Measurements from ENCODE around the gene CSPG4.
A peak's percentile ranks its signal among the peaks of the same experiment; 100 is the strongest.
"Not testable (repeated sequence)": the region's sequence is repeated elsewhere in the genome, so short reads cannot be mapped to it uniquely, and the experiment has no call there.

The CSPG4 gene

DNA sequence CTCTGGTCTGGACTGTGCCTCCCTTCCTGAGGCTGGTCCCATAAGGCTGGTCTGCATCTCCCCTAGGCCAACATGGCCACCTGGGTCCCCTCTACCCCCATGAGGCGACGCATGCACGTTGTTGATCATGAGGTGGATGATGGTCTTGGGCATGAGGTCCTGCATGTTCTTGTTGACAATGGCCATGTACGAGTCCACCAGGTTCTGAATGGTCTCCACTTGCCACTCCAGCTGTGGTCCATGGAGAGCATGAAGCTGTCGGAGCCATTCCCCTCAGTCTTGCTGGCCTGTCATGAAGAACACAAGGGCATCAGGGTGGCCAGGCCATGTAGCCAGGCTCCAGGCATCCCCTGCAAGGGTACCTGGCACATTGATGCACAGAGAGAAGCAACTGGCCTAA, 27.1 kb upstream of the CSPG4 start:
- DNase-seq (ENCODE audit: low spot score) = no peak

DNA sequence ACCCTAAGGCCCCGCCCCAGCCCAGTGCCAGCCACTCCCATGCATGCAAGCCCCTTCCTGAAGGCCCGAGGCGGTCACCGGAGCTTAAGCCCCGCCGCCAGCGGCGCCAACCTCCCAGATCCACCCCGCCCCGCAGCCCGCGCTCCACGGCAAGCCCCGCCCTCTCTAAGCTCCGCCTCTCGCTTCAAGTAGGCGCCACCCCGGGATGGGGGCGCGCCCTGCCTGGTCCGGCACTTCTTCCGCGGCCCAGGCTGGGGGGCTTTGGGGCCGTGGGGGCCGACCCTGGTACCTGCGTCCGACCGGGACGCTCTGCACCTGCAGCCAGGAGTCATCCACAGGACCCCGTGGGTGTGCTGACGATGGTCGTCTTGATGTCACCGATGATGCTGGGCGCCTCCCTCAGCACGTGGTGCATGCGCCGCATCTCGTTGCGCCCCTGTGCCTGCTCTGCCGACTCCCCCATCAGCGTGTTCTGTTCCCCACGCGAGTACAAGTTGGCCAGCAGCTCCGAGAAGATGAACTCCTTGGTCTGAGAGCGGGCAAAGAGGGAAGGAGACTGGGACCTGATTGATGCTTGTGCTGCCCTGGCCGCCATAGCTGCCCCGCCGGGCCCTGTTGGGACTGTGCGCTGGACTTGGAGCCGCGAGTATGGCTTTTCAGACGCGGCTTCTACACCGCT, 26.1 kb upstream of the CSPG4 start:
- DNase-seq (ENCODE audit: low spot score) = peak; percentile 97

DNA sequence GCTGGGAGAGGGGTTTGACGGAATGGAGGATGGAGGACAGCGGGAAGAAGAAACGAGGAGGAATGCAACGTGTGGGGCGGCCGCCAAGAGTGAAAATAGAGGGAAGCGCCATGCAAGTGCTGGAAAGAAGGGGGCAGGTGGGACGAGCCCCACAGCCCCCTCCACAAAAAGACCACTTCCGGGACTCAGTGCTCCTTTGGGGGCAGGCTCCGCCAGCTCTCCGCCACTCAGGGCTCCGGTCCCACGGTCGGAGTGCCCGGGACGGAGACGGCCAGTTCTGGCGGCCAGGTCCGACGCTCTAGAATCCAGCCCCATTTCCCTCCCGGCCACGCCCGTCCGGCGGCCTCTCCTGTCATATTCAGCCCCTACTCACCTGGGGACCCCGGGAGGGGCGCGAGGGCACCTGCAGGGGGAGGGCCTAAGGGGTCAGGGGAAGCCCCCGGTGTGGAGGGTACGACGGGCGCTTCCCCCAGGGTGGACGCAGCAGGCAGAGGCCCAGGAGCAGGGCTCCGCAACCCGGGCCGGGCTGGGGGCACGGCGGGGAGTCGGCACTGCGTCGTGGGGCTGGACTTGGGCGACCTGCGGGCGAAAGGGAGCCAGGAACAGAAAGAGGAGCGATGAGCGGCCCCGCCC, 25.5 kb upstream of the CSPG4 start:
- peak; percentile 33 for DNase-seq (ENCODE audit: low spot score)

DNA sequence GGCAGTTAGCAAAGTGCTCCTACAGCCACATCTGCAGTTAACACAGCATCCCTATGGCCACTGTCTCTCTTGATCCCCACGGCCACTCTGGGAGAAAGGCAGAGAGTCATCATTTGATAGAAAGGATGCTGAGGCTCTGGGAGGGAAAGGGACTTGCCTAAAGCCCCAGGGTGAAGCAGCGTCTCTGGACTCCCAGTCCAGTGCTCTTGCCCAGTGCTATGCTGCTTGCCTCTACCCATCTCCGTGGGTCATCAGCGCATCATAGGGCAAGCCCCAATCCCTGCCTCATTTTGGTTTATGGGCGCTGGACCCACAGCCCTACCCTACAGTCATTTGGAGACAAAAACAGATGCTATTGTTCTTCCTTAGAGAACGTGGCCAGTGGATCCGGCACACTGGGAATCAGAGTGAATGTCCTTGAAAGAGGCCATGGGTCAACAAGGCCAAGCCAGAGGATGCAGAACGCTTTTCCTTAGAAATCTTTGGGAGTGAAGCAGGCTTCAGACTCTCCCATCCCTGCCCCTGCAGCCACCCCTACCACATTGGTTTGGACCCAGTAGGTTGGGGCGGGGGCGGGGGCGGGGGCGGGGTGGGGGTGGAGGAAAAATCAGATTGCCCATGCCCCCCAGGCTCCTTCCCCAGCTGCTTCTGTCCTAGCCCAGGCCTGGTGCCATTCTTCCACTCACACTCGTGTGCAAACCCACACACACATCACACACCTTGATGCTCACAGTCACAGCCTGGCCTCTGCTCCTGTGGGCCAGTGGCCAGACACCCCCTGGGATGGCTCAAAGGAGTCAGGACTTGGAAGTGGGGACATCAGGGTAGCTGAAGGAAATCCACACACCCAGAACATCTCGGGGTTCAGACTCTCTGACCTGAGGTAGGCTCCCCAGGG, 24.7 kb upstream of the CSPG4 start:
- DNase-seq (ENCODE audit: low spot score) = not testable (repeated sequence)

DNA sequence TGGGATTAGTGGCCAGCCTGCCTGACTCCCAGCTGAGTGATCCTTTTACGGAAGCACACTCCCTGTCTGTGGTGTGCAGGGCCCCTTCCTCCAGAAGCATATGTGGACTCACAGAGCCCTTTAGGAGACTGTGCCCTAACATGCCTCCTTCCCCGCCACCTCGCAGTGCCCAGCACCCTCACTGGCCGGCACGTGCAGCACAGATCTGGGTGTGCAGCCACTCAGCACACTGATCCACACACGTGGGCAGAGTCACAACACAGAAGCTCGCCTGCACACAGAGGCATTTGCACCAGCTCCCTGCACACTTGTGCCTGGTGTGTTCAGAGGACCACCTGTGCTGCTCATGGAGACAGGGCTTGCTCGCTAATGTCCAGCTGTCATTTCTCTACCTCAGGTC, 23.6 kb upstream of the CSPG4 start:
- DNase-seq (ENCODE audit: low spot score) = no peak

DNA sequence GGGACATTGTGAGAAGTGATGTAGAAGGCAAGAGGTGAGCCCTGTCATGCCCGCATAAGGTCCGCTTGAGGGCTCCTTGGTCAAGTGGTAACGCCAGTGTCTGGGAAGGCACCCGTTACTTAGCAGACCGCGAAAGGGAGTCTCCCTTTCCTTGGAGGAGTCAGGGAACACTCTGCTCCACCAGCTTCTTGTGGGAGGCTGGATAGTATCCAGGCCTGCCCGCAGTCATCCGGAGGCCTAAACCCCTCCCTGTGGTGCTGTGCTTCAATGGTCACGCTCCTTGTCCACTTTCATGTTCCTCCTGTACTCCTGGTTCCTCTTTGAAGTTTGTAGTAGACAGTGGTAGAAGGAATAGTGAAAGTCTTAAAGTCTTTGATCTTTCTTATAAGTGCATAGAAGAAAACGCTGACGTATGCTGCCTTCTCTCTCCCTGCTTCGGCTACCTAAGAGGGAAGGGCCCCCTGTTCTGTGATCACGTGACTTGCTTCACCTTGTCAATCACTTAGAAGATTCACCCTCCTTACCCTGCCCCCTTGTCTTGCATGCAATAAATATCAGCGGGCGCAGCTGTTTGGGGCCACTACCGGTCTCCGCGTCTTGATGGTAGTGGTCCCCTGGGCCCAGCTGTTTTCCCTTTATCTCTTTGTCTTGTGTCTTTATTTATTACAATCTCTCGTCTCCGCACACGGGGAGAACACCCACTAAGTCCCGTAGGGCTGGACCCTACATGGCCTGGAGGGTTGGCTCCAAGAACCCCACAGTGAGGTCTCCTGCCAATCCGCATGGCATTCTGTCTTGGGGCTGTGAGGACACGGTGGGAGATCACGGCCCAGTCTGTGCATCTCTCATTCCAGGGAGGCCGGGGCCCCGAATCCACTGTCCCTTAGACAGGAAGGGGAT, 22.5 kb upstream of the CSPG4 start:
- not testable (repeated sequence) for DNase-seq (ENCODE audit: low spot score)

DNA sequence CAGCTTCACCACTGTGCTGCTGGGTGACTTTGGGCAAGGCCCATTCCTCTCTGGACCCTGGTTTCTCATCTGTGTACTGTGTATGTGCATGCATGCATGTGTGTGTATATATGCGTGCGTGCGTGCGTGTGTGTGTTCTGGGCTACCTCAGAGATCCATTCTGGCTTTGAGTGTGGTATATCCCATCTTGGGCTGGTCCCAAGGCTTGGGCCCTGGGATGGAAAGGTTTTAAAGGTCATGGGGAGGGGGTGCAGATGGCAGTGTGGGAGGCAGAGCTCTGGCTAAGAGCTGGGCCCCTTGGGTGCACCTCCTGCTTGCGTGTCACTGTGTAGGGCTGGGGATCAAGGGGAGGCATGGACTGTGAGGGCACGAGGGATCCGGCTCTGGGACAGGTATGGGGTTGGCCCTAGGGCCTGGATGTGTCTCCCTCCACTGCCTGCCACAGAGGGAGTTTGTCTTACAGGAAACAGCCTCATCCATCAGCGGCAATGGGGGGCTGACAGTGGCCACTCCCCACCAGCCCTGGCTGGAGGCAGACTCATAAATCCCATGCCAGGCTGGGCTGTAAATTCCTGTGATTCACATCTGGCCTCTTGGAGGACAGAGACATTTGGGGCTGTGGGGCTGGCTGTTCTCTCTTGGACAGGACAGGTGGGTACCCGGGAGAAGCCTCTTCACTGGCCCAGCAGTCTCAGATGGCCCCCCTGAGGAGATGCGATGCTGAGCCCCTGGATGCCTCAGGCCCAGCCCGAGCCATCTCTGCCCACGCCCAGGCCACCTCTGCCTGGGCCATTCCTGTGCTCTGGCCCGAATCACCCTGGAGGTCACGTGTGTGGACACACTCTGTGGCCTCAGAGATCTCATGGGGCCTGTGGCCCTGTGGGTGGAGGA, 21.4 kb upstream of the CSPG4 start:
- DNase-seq (ENCODE audit: low spot score) = no peak

DNA sequence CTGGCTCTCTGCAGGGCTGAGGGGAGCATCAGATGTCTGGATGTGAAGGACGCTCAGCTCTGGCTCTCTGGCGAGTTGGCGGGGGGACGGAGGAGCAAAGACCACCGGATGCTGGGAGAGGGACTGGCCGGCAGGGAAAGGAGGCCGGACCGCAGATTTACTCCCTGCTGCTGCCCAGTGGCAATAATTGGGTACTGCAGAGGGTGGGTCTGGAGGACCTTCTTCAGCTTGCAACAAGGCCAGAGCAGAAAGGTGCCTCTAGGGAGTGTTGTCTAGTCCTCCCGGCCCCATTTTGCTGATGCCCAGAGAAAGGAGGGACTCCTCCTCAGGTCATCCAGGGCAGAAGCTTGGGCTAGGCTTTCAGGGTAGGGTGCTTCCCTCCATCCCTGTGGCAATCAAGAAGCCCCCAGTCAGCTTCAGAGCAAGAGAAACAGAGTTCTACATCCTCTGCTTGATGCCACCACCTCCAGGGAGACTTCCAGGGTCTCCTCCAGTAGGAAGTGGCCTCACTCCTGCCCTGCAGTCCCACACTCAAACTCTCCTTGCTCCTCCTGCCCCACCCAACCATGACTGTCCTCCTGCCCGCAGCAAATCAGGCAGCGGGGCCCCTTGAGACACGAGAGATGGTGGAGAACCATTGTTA, 20.3 kb upstream of the CSPG4 start:
- DNase-seq (ENCODE audit: low spot score) = peak; percentile 72

DNA sequence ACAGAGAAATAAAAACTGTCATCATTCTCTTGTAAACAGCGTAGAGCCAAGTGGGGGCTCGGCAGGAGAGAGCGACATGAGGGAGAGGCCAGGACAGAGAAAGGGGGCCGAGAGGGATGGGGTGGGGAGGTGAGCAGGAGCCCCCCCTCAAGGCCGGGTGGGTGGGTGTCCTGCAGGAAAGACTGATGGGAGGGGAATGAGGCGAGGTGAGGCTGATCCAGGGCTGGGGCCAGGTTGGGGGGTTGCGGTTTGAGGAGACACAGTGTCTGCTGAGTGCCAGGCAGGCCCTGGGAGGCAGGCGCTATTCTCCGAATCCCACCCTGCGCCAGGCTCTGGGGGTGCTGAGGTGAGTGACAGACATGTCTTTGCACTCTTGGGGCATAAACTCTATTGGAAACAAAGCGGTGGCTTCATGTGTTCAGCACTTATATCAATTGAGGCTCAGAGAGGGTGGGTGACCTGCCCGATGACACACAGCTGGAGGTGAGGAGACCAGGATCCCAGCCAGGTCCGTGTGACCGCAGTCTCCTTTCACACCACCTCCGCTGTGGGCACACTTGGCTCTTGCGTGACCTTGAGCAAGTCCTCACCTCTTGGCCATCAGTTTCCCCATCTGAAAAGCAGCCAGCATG, 19.6 kb upstream of the CSPG4 start:
- no peak for DNase-seq (ENCODE audit: low spot score)

DNA sequence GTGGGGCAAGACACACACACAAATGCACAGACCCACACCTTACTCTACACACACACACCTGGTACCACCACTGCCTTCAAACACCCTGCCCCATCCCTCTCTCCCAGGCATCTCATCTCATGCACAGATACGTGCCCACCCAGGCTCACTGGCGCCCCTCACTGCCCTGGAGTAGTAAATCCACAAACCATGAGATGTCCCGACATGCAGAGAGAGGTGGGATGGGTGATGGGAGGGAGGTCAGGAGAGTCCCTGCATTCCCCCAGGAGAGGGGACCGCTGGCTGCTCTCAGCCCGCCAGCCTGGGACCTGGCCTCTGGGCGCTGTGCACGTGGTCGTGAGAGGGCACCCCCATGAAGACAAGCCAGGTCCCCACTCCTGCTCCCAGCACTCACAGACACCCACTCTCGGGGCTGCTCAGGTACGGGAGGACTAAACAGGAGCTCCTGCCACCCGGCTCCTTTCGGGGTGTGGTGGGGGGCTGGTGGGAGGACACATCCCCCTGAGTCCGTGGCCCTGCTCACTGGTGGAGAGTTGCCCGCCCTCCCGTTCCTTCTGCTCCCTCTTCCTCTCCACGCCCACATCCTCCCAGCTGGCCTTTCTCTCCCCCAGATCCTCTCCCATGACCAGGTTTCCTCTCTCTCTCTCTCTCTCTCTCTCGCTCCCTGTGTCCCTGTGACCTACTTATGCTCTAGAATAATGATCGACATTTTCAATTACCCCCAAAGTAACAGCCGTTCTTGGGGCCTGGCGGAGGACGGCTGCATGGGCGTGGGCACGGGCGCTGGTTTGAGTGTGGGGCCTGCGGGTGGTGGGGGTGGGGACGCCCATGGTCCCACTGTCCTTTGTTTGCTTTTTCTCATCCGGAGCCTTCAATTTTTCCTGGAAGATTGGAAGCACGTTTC, 18.9 kb upstream of the CSPG4 start:
- DNase-seq (ENCODE audit: low spot score) = no peak

DNA sequence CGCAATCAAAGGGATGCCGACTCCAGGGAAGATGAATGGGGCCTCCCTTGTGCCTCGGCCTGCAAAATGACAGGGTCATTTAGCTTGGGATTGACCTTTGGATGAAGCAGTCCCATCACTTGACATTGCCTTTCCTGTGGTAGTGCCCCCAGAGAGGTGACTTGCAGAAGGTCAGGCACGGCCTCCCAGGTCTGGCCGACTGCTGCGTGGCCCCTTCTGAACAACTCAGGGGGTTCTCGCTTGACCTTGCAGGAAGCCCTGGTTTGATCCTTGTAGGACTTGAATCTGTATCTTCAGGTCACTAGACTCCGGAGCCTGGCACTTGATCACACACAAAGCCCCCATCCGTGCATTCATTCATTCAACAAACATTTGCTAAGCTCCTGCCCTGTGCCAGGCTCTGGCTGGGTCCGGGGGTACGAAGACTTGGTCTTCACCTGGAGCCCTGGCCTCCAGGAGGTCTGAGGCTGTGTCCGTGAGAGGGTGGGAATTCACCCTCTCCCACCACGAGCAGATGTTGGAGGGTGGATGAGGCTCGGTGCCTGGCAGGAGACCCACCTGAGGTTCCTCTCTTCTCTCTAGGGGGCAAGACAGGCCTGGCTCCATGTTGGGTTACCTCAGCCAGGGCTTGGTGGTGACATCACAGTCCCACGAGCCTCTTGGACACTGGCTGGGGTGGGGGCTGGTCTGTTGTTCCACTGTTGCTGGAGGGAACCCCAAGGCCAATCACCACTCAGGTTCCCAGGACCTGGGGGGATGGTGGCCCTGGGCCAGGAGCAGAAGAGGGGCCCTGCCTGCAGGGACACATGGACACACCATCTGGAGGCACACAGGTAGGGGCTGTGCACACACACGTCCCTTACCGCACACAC, 18.0 kb upstream of the CSPG4 start:
- DNase-seq (ENCODE audit: low spot score) = not testable (repeated sequence)

DNA sequence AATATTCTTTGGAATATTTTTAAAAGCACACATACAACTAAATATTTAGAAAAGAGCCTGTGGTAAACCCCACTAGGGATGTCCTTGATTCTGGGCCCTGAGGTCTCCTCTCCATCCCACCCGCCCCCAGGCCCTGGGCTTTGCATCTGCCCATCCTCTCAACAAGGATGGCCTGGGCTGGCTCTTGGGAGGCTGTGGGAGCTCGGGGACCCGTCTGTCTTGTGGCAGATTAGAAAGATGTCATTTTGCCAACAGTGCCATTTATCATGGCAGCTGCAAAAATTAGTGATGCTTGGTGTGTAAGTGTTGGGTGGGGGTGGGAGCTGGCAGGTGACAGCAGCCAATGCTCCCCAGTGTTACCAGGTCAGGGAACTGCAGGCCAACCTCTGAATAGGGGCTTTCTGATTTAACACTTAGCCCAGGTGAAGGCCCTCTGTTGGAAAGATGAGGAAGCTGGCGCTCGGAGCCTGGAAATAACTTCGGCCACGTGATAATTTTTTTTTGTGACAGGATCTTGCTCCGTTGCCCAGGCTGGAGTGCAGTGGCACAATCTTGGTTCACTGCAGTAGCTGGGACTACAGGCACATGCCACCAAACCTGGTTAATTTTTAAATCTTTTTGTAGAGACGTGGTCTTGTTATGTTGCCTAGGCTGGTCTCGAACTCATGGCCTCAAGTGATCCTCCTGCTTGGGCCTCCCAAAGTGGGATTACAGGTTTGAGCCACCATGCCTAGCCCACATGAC, 16.9 kb upstream of the CSPG4 start:
- DNase-seq (ENCODE audit: low spot score) = no peak

DNA sequence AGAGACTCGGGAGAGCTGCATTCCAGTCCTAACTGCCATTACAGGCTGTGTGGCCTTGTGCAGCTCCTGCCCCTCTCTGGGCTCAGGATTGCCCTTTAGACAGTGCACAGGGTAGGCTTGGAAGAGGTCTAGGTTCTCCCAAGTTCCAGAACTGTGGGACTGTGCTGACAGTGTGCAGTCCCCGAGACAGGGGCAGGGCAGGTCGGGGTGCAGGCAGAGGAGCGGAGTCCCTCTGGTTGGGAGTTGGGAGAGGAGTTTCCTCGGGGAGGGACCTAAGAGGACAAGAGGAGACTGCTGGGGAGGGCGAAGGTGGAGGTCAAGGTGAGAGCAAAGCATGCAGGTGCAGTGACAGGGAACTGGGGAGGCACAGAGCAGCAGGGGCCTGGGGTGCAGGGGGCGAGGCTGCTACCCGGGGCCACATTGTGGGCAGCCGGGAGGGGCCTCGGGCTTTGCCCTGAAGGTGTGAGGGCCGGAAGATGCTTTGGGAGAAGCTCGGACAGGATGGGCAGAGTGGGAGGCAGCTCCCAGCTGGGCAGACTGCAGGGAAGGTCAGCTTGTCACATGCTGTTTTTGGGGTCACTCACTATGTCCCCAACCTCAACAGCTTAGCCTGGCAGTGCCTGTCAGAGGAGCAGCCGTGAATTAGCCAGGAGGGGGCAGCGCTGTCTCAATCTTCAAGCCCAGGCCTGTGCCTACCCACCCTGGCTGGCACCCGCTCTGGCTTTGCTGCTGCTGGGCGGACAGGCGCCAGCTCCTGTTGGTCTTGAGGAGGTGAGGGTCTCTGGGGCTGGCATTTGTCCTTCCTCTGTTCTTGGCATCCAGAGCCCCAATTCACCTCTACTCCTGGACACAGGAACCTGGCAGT, 15.4 kb upstream of the CSPG4 start:
- DNase-seq (ENCODE audit: low spot score) = peak; percentile 56

DNA sequence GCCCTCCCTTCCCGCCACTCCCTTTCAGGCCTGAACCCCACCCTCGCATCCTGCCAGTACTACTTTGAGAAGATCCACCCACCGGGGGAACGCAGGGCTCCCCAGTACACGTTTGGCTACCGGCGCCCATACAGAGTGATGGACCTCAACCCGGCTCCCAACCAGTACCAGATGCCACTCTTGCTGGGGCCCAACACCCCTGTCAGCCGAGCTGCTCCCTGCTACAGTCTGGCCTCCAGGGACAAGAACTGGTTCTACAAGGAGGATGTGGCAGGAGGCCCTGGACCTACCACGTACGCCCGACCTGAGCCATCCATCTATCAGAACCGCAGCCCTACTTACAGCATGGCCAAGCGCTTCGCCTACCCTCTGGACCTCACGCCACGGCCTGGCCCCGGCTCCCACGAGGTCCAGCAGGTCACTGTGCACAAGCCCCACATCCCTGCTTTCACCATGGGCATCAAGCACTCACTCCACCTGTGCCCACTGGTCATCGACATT, 14.4 kb upstream of the CSPG4 start:
- no peak for DNase-seq (ENCODE audit: low spot score)

DNA sequence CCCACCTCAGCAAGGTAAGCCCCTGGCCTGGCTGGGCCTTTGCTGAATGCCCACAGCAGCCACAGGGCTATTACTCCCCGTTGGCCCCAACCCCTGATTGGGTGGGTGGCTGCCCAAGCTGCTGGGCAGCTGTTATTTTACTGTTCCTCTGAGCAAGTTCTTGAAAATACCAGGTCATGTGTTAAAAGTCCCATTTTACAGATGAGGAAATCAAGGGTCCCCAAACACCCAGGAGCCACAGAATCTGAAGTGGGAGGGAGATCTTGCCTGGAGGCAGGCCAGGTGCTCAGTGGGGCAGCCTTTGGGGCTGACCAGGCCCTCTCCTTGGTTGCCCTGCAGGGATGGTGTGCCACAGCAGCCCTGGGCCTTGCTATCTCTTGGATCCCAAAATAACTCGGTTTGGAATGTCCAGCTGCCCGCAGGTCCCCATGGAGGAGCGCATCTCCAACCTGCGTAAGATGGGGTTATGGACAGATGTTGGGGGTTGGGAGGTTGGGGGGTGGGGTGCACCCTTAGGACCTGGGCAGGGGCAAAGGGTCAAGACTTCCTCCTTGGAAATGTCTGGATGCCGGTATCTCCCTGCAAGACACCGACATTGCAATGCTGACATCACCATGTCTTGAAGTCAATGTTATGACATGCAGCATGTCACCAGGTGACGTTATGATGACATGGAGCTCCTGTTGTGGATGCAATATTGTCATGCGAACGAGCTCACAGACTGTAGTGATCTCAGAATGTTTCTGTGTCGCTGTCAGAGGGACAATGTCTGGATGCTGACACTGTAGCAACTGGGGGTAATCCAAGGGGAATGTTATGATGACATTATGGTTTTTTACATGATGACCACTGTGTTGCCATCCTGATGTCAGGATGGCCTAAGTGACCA, 13.3 kb upstream of the CSPG4 start:
- DNase-seq (ENCODE audit: low spot score) = no peak

Data from AG08396 (cell line).